IMR-90 (cell line): ENCODE data around the gene BRI3BP. TPM values are rescaled to one million over a fixed set of nuclear protein-coding genes. Genes with fewer than 3 reads are reported as not detected.

Experiments used
- ATAC-seq: fragments of 200-7000 bp; cut with Tn5 transposase; 2 replicates; pipeline ENCODE4 v1.9.1; 2020; ENCODE audit warnings: low read depth, mild to moderate bottlenecking, moderate library complexity
- BruUV-seq: library from RNA; stranded (reverse); fragments of 400-500 nt; replicated peaks from 2 replicates; lab custom pipeline; 2021; lab: Mats Ljungman, UMichigan
- CTCF ChIA-PET: fragments of 300-600 bp; formaldehyde crosslinking; extraction: SDS; loops from one replicate; lab custom pipeline; 2021; ENCODE audit warnings: antibody characterized with exemption; lab: Yijun Ruan, JAX
- POLR2A ChIA-PET: fragments of 300-600 bp; sonication (Branson Sonifier 250); formaldehyde crosslinking; loops from one replicate; lab custom pipeline; 2022; ENCODE audit warnings: antibody characterized with exemption; ENCODE audit not compliant: unreplicated experiment; lab: Charles Lee
- DNase-seq: peaks from one replicate; pipeline ENCODE4 v3.0.0; 2013
- H2AFZ ChIP-seq: replicated peaks from 2 replicates; pipeline ENCODE3; 2013; ENCODE audit warnings: low read length, mild to moderate bottlenecking; ENCODE audit not compliant: poor library complexity
- H2AK5ac ChIP-seq: 2 replicates; pipeline ENCODE4 v1.6.1; 2013; ENCODE audit warnings: low read depth, low read length, inconsistent platforms
- H2AK9ac ChIP-seq: replicated peaks from 2 replicates; pipeline ENCODE3; 2013; ENCODE audit warnings: mild to moderate bottlenecking, low read depth, low read length, moderate library complexity; ENCODE audit not compliant: poor library complexity
- H2BK120ac ChIP-seq: 2 replicates; pipeline ENCODE4 v1.6.1; 2013; ENCODE audit warnings: low read depth, low read length, inconsistent platforms
- H2BK15ac ChIP-seq: 3 replicates; pipeline ENCODE4 v1.6.1; 2013; ENCODE audit warnings: low read depth, low read length, inconsistent platforms
- H2BK20ac ChIP-seq: 2 replicates; pipeline ENCODE4 v1.6.1; 2013; ENCODE audit warnings: low read depth, mild to moderate bottlenecking, inconsistent platforms, low read length, moderate library complexity
- H2BK5ac ChIP-seq: 2 replicates; pipeline ENCODE4 v1.6.1; 2013; ENCODE audit warnings: mild to moderate bottlenecking, low read depth, low read length, inconsistent platforms; ENCODE audit not compliant: poor library complexity, severe bottlenecking
- H3K14ac ChIP-seq: replicated peaks from 2 replicates; pipeline ENCODE4 v1.6.1; 2013; ENCODE audit warnings: low read depth, low read length, inconsistent platforms
- H3K18ac ChIP-seq: 2 replicates; pipeline ENCODE4 v1.6.1; 2013; ENCODE audit warnings: low read depth, low read length, control low read depth
- H3K23ac ChIP-seq: 2 replicates; pipeline ENCODE4 v1.6.1; 2013; ENCODE audit warnings: low read depth, low read length, inconsistent platforms
- H3K27ac ChIP-seq: 2 replicates; pipeline ENCODE4 v1.5.1; 2013; ENCODE audit warnings: mild to moderate bottlenecking, control low read depth, low read length; ENCODE audit not compliant: insufficient read depth
- H3K27me3 ChIP-seq: 2 replicates; pipeline ENCODE4 v1.6.1; 2013; ENCODE audit warnings: low read length; ENCODE audit not compliant: control insufficient read depth, insufficient read depth
- H3K36me3 ChIP-seq: 2 replicates; pipeline ENCODE4 v1.6.1; 2013; ENCODE audit warnings: low read length, mixed read lengths; ENCODE audit not compliant: control insufficient read depth, insufficient read depth
- H3K4ac ChIP-seq: 2 replicates; pipeline ENCODE4 v1.6.1; 2013; ENCODE audit warnings: low read depth, low read length, inconsistent platforms
- H3K4me1 ChIP-seq: 2 replicates; pipeline ENCODE4 v1.6.1; 2013; ENCODE audit warnings: low read length, mixed read lengths; ENCODE audit not compliant: control insufficient read depth, insufficient read depth
- H3K4me2 ChIP-seq: 2 replicates; pipeline ENCODE4 v1.6.1; 2013; ENCODE audit warnings: low read depth, mild to moderate bottlenecking, control low read depth, low read length, moderate library complexity
- H3K4me3 ChIP-seq: 2 replicates; pipeline ENCODE4 v1.5.1; 2013; ENCODE audit warnings: low read depth, mild to moderate bottlenecking, control low read depth, low read length, moderate library complexity; ENCODE audit not compliant: insufficient read depth
- H3K56ac ChIP-seq: 2 replicates; pipeline ENCODE4 v1.6.1; 2013; ENCODE audit warnings: low read length, inconsistent platforms; ENCODE audit not compliant: insufficient read depth; ENCODE audit errors: extremely low read depth
- H3K79me1 ChIP-seq, 2 experiments: 2 replicates each; pipeline ENCODE4 v1.6.1; 2013; ENCODE audit warnings: low read length in 2 of 2, inconsistent platforms in 1 of 2, low read depth in 1 of 2
- H3K9ac ChIP-seq: 2 replicates; pipeline ENCODE4 v1.6.1; 2013; ENCODE audit warnings: low read depth, low read length, control low read depth
- H3K9me1 ChIP-seq: 2 replicates; pipeline ENCODE4 v1.6.1; 2013; ENCODE audit warnings: low read length, inconsistent platforms; ENCODE audit not compliant: insufficient read depth
- H3K9me3 ChIP-seq: 2 replicates; pipeline ENCODE4 v1.6.1; 2013; ENCODE audit warnings: low read length; ENCODE audit not compliant: control insufficient read depth, insufficient read depth
- H4K20me1 ChIP-seq: 2 replicates; pipeline ENCODE4 v1.6.1; 2013; ENCODE audit warnings: low read length, inconsistent platforms; ENCODE audit not compliant: insufficient read depth
- H4K5ac ChIP-seq: 2 replicates; pipeline ENCODE4 v1.6.1; 2013; ENCODE audit warnings: mild to moderate bottlenecking, low read depth, low read length, control low read depth
- H4K8ac ChIP-seq, 2 experiments: 2 replicates each; pipeline ENCODE4 v1.6.1; 2013; ENCODE audit warnings: low read depth in 2 of 2, low read length in 2 of 2, control low read depth in 1 of 2, inconsistent platforms in 1 of 2
- H4K91ac ChIP-seq: 2 replicates; pipeline ENCODE4 v1.6.1; 2013; ENCODE audit warnings: low read depth, low read length, inconsistent platforms; ENCODE audit not compliant: insufficient read depth
- BHLHE40 ChIP-seq: fragments of 150-350 bp; IDR thresholded peaks from 2 replicates; pipeline ENCODE4 v1.6.1; 2016; ENCODE audit warnings: mild to moderate bottlenecking, low read depth, low read length
- CEBPB ChIP-seq: IDR thresholded peaks from 2 replicates; pipeline ENCODE4 v1.6.1; 2012; ENCODE audit warnings: low read depth, low read length, improper control_type of control experiment
- CHD1 ChIP-seq: IDR thresholded peaks from 2 replicates; pipeline ENCODE4 v1.6.1; 2012; ENCODE audit warnings: low read depth, low read length, improper control_type of control experiment
- CTCF ChIP-seq: conservative IDR thresholded peaks from 2 replicates; pipeline ENCODE4 v1.5.1; 2012; ENCODE audit warnings: mild to moderate bottlenecking, low read depth, low read length, improper control_type of control experiment
- ELK1 ChIP-seq: fragments of 150-350 bp; IDR thresholded peaks from 2 replicates; pipeline ENCODE4 v1.6.1; 2016; ENCODE audit warnings: low read depth, mild to moderate bottlenecking, low read length, moderate library complexity, borderline replicate concordance
- FOS ChIP-seq: fragments of 150-350 bp; IDR thresholded peaks from 2 replicates; pipeline ENCODE4 v1.6.1; 2016; ENCODE audit warnings: low read depth, low read length
- MAFK ChIP-seq: IDR thresholded peaks from 2 replicates; pipeline ENCODE4 v1.6.1; 2012; ENCODE audit warnings: low read depth, low read length, improper control_type of control experiment
- MAZ ChIP-seq: IDR thresholded peaks from 2 replicates; pipeline ENCODE4 v1.6.1; 2012; ENCODE audit warnings: low read depth, mild to moderate bottlenecking, low read length, improper control_type of control experiment, moderate library complexity, borderline replicate concordance
- NFE2L2 ChIP-seq: fragments of 150-350 bp; IDR thresholded peaks from 2 replicates; pipeline ENCODE4 v1.6.1; 2016; ENCODE audit warnings: low read depth, mild to moderate bottlenecking, low read length
- POLR2A ChIP-seq: IDR thresholded peaks from 2 replicates; pipeline ENCODE4 v1.6.1; 2012; ENCODE audit warnings: mild to moderate bottlenecking, low read depth, low read length
- RAD21 ChIP-seq: IDR thresholded peaks from 2 replicates; pipeline ENCODE4 v1.6.1; 2012; ENCODE audit warnings: low read length, improper control_type of control experiment
- RCOR1 ChIP-seq: IDR thresholded peaks from 2 replicates; pipeline ENCODE4 v1.6.1; 2012; ENCODE audit warnings: mild to moderate bottlenecking, low read length, improper control_type of control experiment; ENCODE audit not compliant: insufficient replicate concordance
- RFX5 ChIP-seq: IDR thresholded peaks from 2 replicates; pipeline ENCODE4 v1.8.0; 2012; ENCODE audit warnings: low read depth, mild to moderate bottlenecking, low read length, moderate library complexity
- SMC3 ChIP-seq: fragments of 150-350 bp; IDR thresholded peaks from 2 replicates; pipeline ENCODE4 v1.6.1; 2016; ENCODE audit warnings: low read depth, mild to moderate bottlenecking, antibody characterized with exemption, low read length, moderate library complexity
- WGBS, 2 experiments: methylation state at CpG; one replicate each; pipeline versions ENCODE4 v1.1.5 to v1.1.7; 2013; ENCODE audit warnings: missing lambda C conversion rate in 2 of 2; ENCODE audit not compliant: insufficient read length in 1 of 2; ENCODE audit errors: extremely low coverage in 2 of 2; 5-methylcytosine and 5-hydroxymethylcytosine counted together
- dilution Hi-C: fragments of 300-500 bp; cut with HindIII; formaldehyde crosslinking; loops from one replicate; pipeline ENCODE4 v1.14.3; 2018; ENCODE audit warnings: low sequenced_read_pairs; ENCODE audit not compliant: unreplicated experiment
- in situ Hi-C: fragments of 300-500 bp; cut with MboI; formaldehyde crosslinking; loops from 3 replicates; pipeline ENCODE4 v1.14.3; 2019; ENCODE audit warnings: low sequenced_read_pairs, inconsistent platforms, mixed read lengths
- intact Hi-C: fragments of 100-400 bp; cut with micrococcal nuclease; formaldehyde crosslinking; loops from 2 replicates; pipeline ENCODE4 v1.10.0; 2022
- polyA plus RNA-seq, 3 experiments: library from polyadenylated mRNA; depleted of rRNA; stranded (reverse); fragments of >200 nt; gene quantifications; 2 replicates each; pipeline ENCODE4 v1.2.3, GENCODE V29; 2012; ENCODE audit warnings: low replicate concordance in 1 of 3
- total RNA-seq: library from RNA; depleted of rRNA; stranded (reverse); fragments of >200 nt; gene quantifications from 2 replicates; pipeline ENCODE4 v1.2.3, GENCODE V29; 2012

BRI3BP gene
- total and polyA plus RNA-seq, 2 of the 4 experiments (the other 2 are of a cell fraction): 2.5 to 2.8 TPM

DNA sequence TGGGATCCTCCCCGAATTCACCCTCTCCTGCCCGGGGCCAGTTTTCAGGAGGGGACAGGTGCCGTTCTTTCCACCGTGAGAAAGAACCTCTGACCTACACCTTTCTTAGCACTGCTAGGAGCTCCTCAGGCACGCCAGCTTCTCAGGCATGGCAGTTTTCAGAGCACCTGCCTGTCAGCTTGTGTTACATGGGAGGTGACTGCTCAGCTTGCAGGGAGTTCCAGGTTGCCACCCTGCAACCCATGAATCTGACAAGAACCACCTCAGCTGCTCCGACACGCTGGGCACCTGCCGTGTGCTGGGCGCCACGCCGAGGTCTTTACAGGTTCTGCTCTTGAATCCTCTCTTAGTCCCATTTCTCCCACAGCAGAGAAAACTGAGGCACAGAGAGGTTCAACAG lies 12.9 kb downstream of the BRI3BP start:
- Histone ChIP-seq H3K4me3 (no peak overlapping the region), H3K23ac (no peak overlapping the region), H3K9me3 (no peaks in the 10 kb centered on the region), H2AK9ac (no peak overlapping the region), H2BK120ac (no peak overlapping the region), H3K27me3 (no peaks in the 10 kb centered on the region), H3K18ac (no peak overlapping the region), H4K8ac (no peak overlapping the region), H2BK15ac (no peak overlapping the region), H4K20me1 (no peaks in the 10 kb centered on the region), H3K79me1 (0 out of 4 replicates have a peak, but pooled peaks cover 0 to 4% of the 10 kb centered on the region in 2 experiments), H2AFZ (no peak overlapping the region), H3K36me3 (no peaks in the 10 kb centered on the region), H3K27ac (no peak overlapping the region), H3K14ac (no peak overlapping the region), H2AK5ac (no peak overlapping the region), H3K4me2 (no peak overlapping the region), H3K4me1 (no peaks in the 10 kb centered on the region), H3K4ac (no peak overlapping the region), H3K9me1 (no peaks in the 10 kb centered on the region), H4K91ac (no peak overlapping the region), H3K56ac (no peak overlapping the region), H4K5ac (no peak overlapping the region), H3K9ac (no peak overlapping the region), H2BK20ac (no peak overlapping the region), H2BK5ac (no peak overlapping the region)
- ChIA-PET CTCF (no interaction called here), POLR2A (no interaction called here)
- DNase-seq (no peak), ATAC-seq (no peak)
- in situ Hi-C loops (no loop called here), dilution Hi-C loops (no loop called here), intact Hi-C loops (no loop called here)
- 100% methylated on average over 3 of the region's 11 CpGs; no CpG with 5 or more reads in 1 of the 2 experiments for WGBS, 2 experiments
- TF ChIP-seq NFE2L2: no peak
- no peak for TF ChIP-seq RFX5
- TF ChIP-seq ELK1: no peak
- TF ChIP-seq FOS: no peak
- TF ChIP-seq BHLHE40: no peak
- no peak for TF ChIP-seq POLR2A
- no peak for TF ChIP-seq RCOR1
- TF ChIP-seq RAD21: no peak
- no peak for TF ChIP-seq CHD1
- no peak for TF ChIP-seq MAZ
- no peak for TF ChIP-seq MAFK
- no peak for TF ChIP-seq SMC3
- no peak for TF ChIP-seq CTCF
- no peak for TF ChIP-seq CEBPB
- no TSS peak for BruUV-seq
